HepG2 (cell line): ENCODE results near the gene ZNF575. TPM values are rescaled to one million over a fixed set of nuclear protein-coding genes. Genes with fewer than 3 reads are reported as not detected.

Experiments
- ATAC-seq: fragments of 200-7000 bp; cut with Tn5 transposase; 3 replicates; pipeline ENCODE4 v1.9.1; 2020; ENCODE audit warnings: mild to moderate bottlenecking, moderate library complexity
- BruUV-seq: library from RNA; stranded (reverse); fragments of 400-500 nt; replicated peaks from 2 replicates; lab custom pipeline; 2021; lab: Mats Ljungman, UMichigan
- CTCF ChIA-PET: fragments of 300-600 bp; formaldehyde crosslinking; extraction: SDS; loops from one replicate; lab custom pipeline; 2021; ENCODE audit warnings: low total read pairs, inconsistent platforms, low intra/inter-chr PET ratio; lab: Yijun Ruan, JAX
- POLR2A ChIA-PET: fragments of 350-600 bp; sonication (Branson Sonifier 250); formaldehyde crosslinking; loops from one replicate; lab custom pipeline; 2020; ENCODE audit warnings: antibody characterized with exemption, inconsistent platforms; lab: Yijun Ruan, JAX
- DNase-seq: peaks from one replicate; pipeline ENCODE4 v3.0.0-alpha.2; 2015; ENCODE audit warnings: low spot score
- FAIRE-seq: peaks from 3 replicates; lab custom pipeline; 2011; peaks lifted over from hg19 to GRCh38; lab: Jason Lieb, UNC
- H2AFZ ChIP-seq: one replicate; pipeline ENCODE4 v1.6.1; 2011; ENCODE audit warnings: low read length, inconsistent platforms
- H3K27ac ChIP-seq: fragments of 300-600 bp; 3 replicates; pipeline ENCODE4 v1.8.0; 2011; ENCODE audit warnings: mixed run types, mild to moderate bottlenecking, mixed read lengths, low read length, inconsistent platforms; ENCODE audit not compliant: insufficient read depth; ENCODE audit errors: extremely low read length
- H3K27me3 ChIP-seq, 2 experiments: fragments of 200-600 bp in 1 of 2; 2 replicates in 1 of 2; 3 replicates in 1 of 2; pipeline versions ENCODE4 v1.6.0 to v1.8.0; 2011; ENCODE audit warnings: low read length in 2 of 2, mild to moderate bottlenecking in 2 of 2, moderate library complexity in 2 of 2, inconsistent platforms in 1 of 2; ENCODE audit not compliant: insufficient read depth in 2 of 2, control insufficient read depth in 1 of 2
- H3K36me3 ChIP-seq, 2 experiments: fragments of 200-600 bp in 1 of 2; replicated peaks in 1 of 2; 2 replicates in 1 of 2; 3 replicates in 1 of 2; pipeline versions ENCODE4 v1.5.1 to v1.8.0; 2011; ENCODE audit warnings: low read length in 2 of 2, inconsistent platforms in 1 of 2; ENCODE audit not compliant: insufficient read depth in 2 of 2, control insufficient read depth in 1 of 2
- H3K4me1 ChIP-seq: 2 replicates; pipeline ENCODE4 v1.5.1; 2012; ENCODE audit warnings: low read length, inconsistent platforms; ENCODE audit not compliant: insufficient read depth
- H3K4me2 ChIP-seq: 2 replicates; pipeline ENCODE4 v1.6.0; 2011; ENCODE audit warnings: low read depth, low read length, inconsistent platforms
- H3K4me3 ChIP-seq, 3 experiments: fragments of 200-600 bp in 1 of 3; sonication (generic), shearing (Covaris generic) in 1 of 3; replicated peaks in 1 of 3; 2 replicates each; pipeline ENCODE4 v1.5.1; 2011 to 2016; ENCODE audit warnings: low read length in 3 of 3, inconsistent platforms in 2 of 3, low read depth in 2 of 3, mild to moderate bottlenecking in 2 of 3, control low read depth in 1 of 3, mixed read lengths in 1 of 3; ENCODE audit not compliant: insufficient read depth in 1 of 3
- H3K79me2 ChIP-seq: one replicate; pipeline ENCODE4 v1.6.1; 2011; ENCODE audit warnings: low read length, inconsistent platforms; ENCODE audit not compliant: insufficient read depth
- H3K9ac ChIP-seq: 2 replicates; pipeline ENCODE4 v1.6.0; 2011; ENCODE audit warnings: mild to moderate bottlenecking, low read depth, low read length, inconsistent platforms; ENCODE audit not compliant: insufficient read depth
- H3K9me3 ChIP-seq: 2 replicates; pipeline ENCODE4 v1.5.1; 2012; ENCODE audit warnings: mild to moderate bottlenecking, low read length
- H4K20me1 ChIP-seq: 2 replicates; pipeline ENCODE4 v1.6.0; 2011; ENCODE audit warnings: inconsistent platforms, mild to moderate bottlenecking, low read length, moderate library complexity; ENCODE audit not compliant: insufficient read depth
- ARNT2 ChIP-seq: sonication (generic); formaldehyde crosslinking; IDR thresholded peaks from 2 replicates; pipeline ENCODE4 v1.8.0; 2022; ENCODE audit warnings: mild to moderate bottlenecking, low read depth, missing genetic modification reagents, moderate library complexity
- ATM ChIP-seq: fragments of 450-650 bp; IDR thresholded peaks from 2 replicates; pipeline ENCODE4 v1.7.1; 2017; ENCODE audit warnings: mild to moderate bottlenecking, borderline replicate concordance
- DBP ChIP-seq: sonication (generic); formaldehyde crosslinking; IDR thresholded peaks from 2 replicates; pipeline ENCODE4 v1.4.0; 2020; ENCODE audit warnings: missing genetic modification reagents; ENCODE audit errors: not compliant biosample characterization
- HNRNPL ChIP-seq: fragments of 200-400 bp; formaldehyde crosslinking; IDR thresholded peaks from 2 replicates; pipeline ENCODE4 v1.6.1; 2017; ENCODE audit warnings: mild to moderate bottlenecking, low read depth, low read length
- MLXIP ChIP-seq: sonication (generic); formaldehyde crosslinking; IDR thresholded peaks from 2 replicates; pipeline ENCODE4 v1.9.0; 2021; ENCODE audit warnings: missing genetic modification reagents, borderline replicate concordance
- MXD4 ChIP-seq: IDR thresholded peaks from 2 replicates; pipeline ENCODE4 v1.6.1; 2016; ENCODE audit warnings: mild to moderate bottlenecking, missing biosample characterization, missing genetic modification reagents
- PPARG ChIP-seq: conservative IDR thresholded peaks from 2 replicates; pipeline ENCODE4 v1.6.1; 2016; ENCODE audit warnings: missing biosample characterization, missing genetic modification reagents
- TCF7 ChIP-seq: sonication (generic); IDR thresholded peaks from 2 replicates; pipeline ENCODE4 v1.6.1; 2016; ENCODE audit warnings: antibody characterized with exemption, low read depth
- U2AF2 ChIP-seq: fragments of 200-400 bp; formaldehyde crosslinking; IDR thresholded peaks from 2 replicates; pipeline ENCODE4 v1.6.1; 2017; ENCODE audit warnings: low read depth, mild to moderate bottlenecking, low read length
- ZFP36L2 ChIP-seq: sonication (generic); formaldehyde crosslinking; IDR thresholded peaks from 2 replicates; pipeline ENCODE4 v1.4.0; 2020; ENCODE audit warnings: missing genetic modification reagents
- ZNF264 ChIP-seq: sonication (generic); formaldehyde crosslinking; IDR thresholded peaks from 2 replicates; pipeline ENCODE4 v1.4.0; 2020; ENCODE audit warnings: missing genetic modification reagents
- WGBS: methylation state at CpG from one replicate; pipeline ENCODE4 v1.1.6; 2017; ENCODE audit warnings: low lambda C conversion rate; 5-methylcytosine and 5-hydroxymethylcytosine counted together
- in situ Hi-C: cut with HindIII; loops from 2 replicates; pipeline ENCODE4 v1.10.0; 2017; ENCODE audit warnings: low pct_unique_long_range_greater_than_20kb; ENCODE audit not compliant: extremely low pct_ligation_motif_present
- intact Hi-C: fragments of 100-400 bp; cut with micrococcal nuclease; formaldehyde crosslinking; loops from one replicate; pipeline ENCODE4 v1.10.0; 2022; ENCODE audit not compliant: unreplicated experiment
- polyA plus RNA-seq, 8 experiments: library from polyadenylated mRNA; depleted of rRNA in 3 of 8; stranded (reverse) in 7 of 8; unstranded in 1 of 8; fragments of >200 nt; fragmentation: Illumina TruSeq in 4 of 8; extraction: Trizol in 4 of 8; gene quantifications; 2 replicates each; pipeline versions ENCODE4 v1.2.1 to v1.2.3, GENCODE V29; 2011 to 2016; ENCODE audit warnings: low read depth in 4 of 8, missing spikeins in 1 of 8, mixed read lengths in 1 of 8; ENCODE audit not compliant: insufficient read depth in 1 of 8
- total RNA-seq, 5 experiments: library from RNA; depleted of rRNA; stranded (reverse); fragments of >200 nt; fragmentation: Illumina TruSeq; extraction: Trizol; gene quantifications; 2 replicates each; pipeline ENCODE4 v1.2.3, GENCODE V29; 2016; ENCODE audit warnings: low read depth in 1 of 5
- TF ChIP-seq, protein P1 (sequence below): sonication (generic); IDR thresholded peaks from 2 replicates; pipeline ENCODE4 v1.6.1; 2016; ENCODE audit warnings: low read depth, borderline replicate concordance
- TF ChIP-seq, protein P2 (sequence below): sonication (generic); formaldehyde crosslinking; IDR thresholded peaks from 2 replicates; pipeline ENCODE4 v1.8.1; 2023; ENCODE audit warnings: mild to moderate bottlenecking, missing genetic modification reagents
- TF ChIP-seq, protein P3 (sequence below): sonication (generic); formaldehyde crosslinking; IDR thresholded peaks from 2 replicates; pipeline ENCODE4 v1.4.0; 2020; ENCODE audit warnings: mild to moderate bottlenecking, missing genetic modification reagents

Gene ZNF575
- total and polyA plus RNA-seq, 2 of the 13 experiments (the other 11 are each of a cell fraction or from before 2014, with no cell fraction given): 0.17 to 0.27 TPM

GRCh38 chr19:43511324-43511723, 21.7 kb upstream of the ZNF575 start:
- H3K27ac ChIP-seq: no peak overlapping the region
- in situ Hi-C loops (no loop called here), intact Hi-C loops (no loop called here)
- DNase-seq (no peak), FAIRE-seq (no peak), ATAC-seq (no peak)
- no TSS peak for BruUV-seq
- H3K36me3 ChIP-seq: peaks cover 0 to 8% of the 10 kb centered on the region in 2 experiments; a peak in 4 of 5 replicates
- peaks cover 9% of the 10 kb centered on the region for H3K4me1 ChIP-seq
- no peak overlapping the region for H2AFZ ChIP-seq
- no peak overlapping the region for H3K4me3 ChIP-seq
- POLR2A ChIA-PET: no interaction called here
- H3K4me2 ChIP-seq: no peak overlapping the region
- no peaks in the 10 kb centered on the region for H3K79me2 ChIP-seq
- CTCF ChIA-PET: no interaction called here
- no peaks in the 10 kb centered on the region for H4K20me1 ChIP-seq
- WGBS: 100% methylated on average over 5 of the region's 5 CpGs
- H3K9me3 ChIP-seq: no peaks in the 10 kb centered on the region
- H3K27me3 ChIP-seq: no peaks in the 10 kb centered on the region
- H3K9ac ChIP-seq: no peak overlapping the region
- TF ChIP-seq ARNT2 (CRISPR knock-in tag): no peak
- no peak for TF ChIP-seq MXD4
- no peak for TF ChIP-seq HNRNPL
- no peak for TF ChIP-seq TCF7
- TF ChIP-seq ATM: no peak
- TF ChIP-seq, protein P1, sequence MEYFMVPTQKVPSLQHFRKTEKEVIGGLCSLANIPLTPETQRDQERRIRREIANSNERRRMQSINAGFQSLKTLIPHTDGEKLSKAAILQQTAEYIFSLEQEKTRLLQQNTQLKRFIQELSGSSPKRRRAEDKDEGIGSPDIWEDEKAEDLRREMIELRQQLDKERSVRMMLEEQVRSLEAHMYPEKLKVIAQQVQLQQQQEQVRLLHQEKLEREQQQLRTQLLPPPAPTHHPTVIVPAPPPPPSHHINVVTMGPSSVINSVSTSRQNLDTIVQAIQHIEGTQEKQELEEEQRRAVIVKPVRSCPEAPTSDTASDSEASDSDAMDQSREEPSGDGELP: no peak
- TF ChIP-seq ZFP36L2 (CRISPR knock-in tag): no peak
- TF ChIP-seq, protein P2, sequence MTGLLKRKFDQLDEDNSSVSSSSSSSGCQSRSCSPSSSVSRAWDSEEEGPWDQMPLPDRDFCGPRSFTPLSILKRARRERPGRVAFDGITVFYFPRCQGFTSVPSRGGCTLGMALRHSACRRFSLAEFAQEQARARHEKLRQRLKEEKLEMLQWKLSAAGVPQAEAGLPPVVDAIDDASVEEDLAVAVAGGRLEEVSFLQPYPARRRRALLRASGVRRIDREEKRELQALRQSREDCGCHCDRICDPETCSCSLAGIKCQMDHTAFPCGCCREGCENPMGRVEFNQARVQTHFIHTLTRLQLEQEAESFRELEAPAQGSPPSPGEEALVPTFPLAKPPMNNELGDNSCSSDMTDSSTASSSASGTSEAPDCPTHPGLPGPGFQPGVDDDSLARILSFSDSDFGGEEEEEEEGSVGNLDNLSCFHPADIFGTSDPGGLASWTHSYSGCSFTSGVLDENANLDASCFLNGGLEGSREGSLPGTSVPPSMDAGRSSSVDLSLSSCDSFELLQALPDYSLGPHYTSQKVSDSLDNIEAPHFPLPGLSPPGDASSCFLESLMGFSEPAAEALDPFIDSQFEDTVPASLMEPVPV (CRISPR knock-in tag): no peak
- TF ChIP-seq ZNF264 (CRISPR knock-in tag): no peak
- TF ChIP-seq U2AF2: no peak
- no peak for TF ChIP-seq MLXIP (CRISPR knock-in tag)
- TF ChIP-seq DBP (CRISPR knock-in tag): no peak
- TF ChIP-seq, protein P3, sequence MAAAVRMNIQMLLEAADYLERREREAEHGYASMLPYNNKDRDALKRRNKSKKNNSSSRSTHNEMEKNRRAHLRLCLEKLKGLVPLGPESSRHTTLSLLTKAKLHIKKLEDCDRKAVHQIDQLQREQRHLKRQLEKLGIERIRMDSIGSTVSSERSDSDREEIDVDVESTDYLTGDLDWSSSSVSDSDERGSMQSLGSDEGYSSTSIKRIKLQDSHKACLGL (CRISPR knock-in tag): no peak
- TF ChIP-seq PPARG: no peak
